ENCODE data around the gene USP31.

Gene USP31

DNA sequence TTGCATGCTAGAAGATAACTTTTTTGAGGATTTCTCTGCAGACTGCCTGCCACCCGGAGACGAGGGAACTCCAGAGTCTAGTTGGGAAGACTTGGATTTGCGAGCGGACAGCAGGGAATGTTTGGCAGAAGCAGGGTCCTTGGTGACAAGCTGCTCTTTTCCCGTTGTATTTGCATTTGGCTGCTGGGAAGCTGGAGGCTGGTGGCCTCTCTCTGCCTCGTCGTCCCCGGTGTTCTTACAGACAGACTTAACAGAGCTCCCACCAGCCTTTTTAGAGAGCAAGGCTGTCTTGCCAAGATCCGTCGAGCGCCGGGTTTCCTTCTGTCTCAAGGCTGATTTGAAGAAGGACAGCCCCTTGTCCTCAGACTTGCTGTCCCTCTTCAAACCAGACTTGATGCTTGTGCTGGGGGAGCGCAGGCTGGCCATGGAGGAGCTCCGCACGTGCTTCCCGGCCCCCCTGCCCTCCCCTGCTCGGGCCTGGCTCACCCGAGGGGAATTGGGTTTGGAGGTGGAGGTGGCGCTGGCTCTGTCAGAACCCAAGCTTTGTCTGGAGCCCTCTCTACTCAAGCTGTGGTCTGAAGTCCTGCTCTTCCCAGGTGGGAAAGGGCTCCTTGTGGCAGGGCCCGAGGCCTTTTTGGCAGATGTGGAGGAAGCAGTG lies 81.0 kb downstream of the USP31 start:
- DNase-seq (ENCODE audit: insufficient read length) (no peak), FAIRE-seq (no peak)
- TF ChIP-seq POLR2A (IDR thresholded peaks at IDR 0.05; ENCODE audit: low read depth, low read length): no peak

DNA sequence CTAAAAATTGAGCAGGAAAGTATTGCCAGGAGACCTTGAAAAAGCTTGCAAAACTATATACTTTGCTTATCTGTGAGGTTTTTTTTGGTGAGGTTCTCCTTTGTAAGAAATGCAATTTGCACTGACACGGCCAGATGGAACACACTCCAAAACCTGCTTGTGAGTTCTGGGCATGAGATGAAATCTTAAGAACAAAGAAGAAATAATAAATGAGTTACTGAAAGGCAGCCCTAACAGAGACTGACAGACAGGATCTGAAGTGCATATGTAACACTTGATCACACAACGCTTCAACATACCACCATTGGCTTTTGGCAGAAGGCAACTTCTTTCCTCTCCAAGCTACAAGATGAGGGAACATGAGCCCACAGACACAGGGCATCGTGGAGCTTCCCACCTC lies 82.6 kb downstream of the USP31 start:
- TF ChIP-seq TAF1 (IDR thresholded peaks at IDR 0.05; ENCODE audit: borderline replicate concordance, low read depth, low read length) (no peak), POLR2AphosphoS5 (IDR thresholded peaks at IDR 0.05; ENCODE audit: low read depth, low read length) (no peak), POLR2A (IDR thresholded peaks at IDR 0.05; ENCODE audit: low read depth, low read length) (no peak)
- FAIRE-seq (no peak), DNase-seq (ENCODE audit: insufficient read length) (no peak)

DNA sequence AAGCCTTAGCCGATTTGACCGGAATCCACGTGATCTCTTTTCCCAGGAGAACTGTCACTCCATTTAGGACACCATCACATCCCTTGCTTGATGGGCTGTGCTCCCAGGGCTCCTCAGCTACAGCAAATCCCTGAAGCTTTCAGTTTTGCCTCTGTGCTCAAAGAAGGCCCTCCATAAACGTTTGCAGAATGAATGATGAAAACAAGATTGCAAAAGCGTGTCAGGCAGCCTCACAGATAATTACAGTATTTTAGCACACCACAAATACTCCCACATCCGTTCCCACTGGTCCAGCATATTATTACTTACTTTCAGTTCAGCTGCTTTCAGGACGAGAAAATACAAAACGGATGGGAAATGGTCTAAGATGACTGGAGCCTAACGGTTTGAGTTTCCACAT lies 84.6 kb downstream of the USP31 start:
- TF ChIP-seq POLR2AphosphoS5 (IDR thresholded peaks at IDR 0.05; ENCODE audit: low read depth, low read length) (no peak), POLR2A (IDR thresholded peaks at IDR 0.05; ENCODE audit: low read depth, low read length) (no peak), TAF1 (IDR thresholded peaks at IDR 0.05; ENCODE audit: borderline replicate concordance, low read depth, low read length) (no peak)
- DNase-seq (ENCODE audit: insufficient read length) (no peak), FAIRE-seq (no peak)

DNA sequence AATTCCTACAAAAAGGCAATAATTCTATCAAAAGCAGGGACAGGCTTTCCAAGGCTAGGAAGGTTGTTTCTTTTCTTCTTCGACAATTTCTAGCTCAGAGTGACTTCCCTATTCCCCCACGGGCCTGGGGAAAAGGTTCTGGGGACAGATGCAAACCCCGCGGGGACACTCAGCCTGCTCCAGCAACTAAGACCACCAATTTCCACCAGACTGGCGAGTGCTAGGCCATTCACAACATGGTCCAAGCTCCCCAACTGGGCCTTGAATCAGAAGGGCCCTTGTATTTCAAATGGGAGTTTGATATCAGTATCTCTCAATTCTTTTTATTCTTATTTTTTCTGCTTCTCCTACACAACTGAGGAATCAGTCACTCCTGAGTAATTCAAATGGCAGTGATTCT lies 86.7 kb downstream of the USP31 start:
- FAIRE-seq (no peak), DNase-seq (ENCODE audit: insufficient read length) (no peak)
- TF ChIP-seq POLR2AphosphoS5 (IDR thresholded peaks at IDR 0.05; ENCODE audit: low read depth, low read length): no peak
- TF ChIP-seq TAF1 (IDR thresholded peaks at IDR 0.05; ENCODE audit: borderline replicate concordance, low read depth, low read length): no peak
- no peak for TF ChIP-seq POLR2A (IDR thresholded peaks at IDR 0.05; ENCODE audit: low read depth, low read length)

DNA sequence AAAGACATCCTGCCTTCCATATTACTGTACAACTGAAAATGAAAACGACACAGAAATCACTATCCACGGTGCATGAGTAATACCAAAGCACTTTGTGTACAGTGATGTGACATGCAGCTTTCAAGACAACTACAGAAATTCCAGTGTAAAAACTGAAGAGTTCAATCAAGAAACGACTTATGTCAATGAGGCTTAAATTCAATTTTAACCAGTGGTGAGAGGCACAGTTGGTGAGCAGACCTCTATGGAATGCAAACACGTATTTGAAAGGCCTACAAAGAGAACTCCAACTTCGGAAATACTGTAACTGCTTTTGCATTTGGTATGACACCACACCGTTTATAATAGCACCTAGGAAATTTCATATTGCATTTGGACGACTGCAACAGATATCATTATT lies 87.6 kb downstream of the USP31 start:
- FAIRE-seq (no peak), DNase-seq (ENCODE audit: insufficient read length) (no peak)
- TF ChIP-seq TAF1 (IDR thresholded peaks at IDR 0.05; ENCODE audit: borderline replicate concordance, low read depth, low read length) (no peak), POLR2A (IDR thresholded peaks at IDR 0.05; ENCODE audit: low read depth, low read length) (no peak), POLR2AphosphoS5 (IDR thresholded peaks at IDR 0.05; ENCODE audit: low read depth, low read length) (no peak)

DNA sequence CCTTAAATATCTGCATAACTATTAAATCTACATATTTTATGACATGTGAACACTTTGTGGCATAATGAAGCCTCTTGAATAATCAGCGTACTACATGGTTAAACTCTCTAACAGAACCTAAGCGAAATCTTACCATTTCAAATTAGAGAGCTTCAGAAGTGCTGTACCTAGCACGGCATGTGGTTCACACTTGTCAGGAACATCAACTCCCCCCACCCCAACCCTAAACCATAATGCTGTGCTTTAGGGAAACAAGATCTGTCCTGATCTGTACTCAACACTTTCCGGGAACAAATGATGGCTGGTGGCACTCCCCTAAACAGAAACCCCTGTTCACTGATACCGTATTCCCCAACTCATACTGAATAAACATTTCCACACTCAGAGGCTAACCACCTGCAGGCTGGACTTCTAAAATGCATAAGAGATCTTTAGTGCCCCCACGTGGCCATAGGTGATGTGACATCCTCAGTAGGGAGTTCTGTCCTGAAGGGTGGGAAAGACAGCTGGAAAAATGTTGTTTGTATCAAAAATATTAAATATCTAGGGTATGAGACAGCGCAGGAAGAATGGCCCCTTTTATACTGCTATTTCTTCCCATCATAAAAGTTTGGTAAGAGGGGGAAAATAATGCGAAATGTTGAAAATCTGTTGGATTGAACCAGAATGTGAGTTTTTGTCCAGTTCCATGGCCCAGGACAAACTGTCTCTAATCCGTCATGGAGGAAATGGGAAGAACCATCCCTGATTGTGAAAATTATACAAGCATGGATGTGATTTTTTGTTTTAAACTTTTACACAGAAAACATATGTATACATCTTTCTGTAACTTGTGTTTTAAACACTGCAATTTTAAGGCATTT lies 88.6 kb downstream of the USP31 start:
- TF ChIP-seq POLR2AphosphoS5 (IDR thresholded peaks at IDR 0.05; ENCODE audit: low read depth, low read length) (no peak), TAF1 (IDR thresholded peaks at IDR 0.05; ENCODE audit: borderline replicate concordance, low read depth, low read length) (no peak), POLR2A (IDR thresholded peaks at IDR 0.05; ENCODE audit: low read depth, low read length) (no peak)
- peak; percentile 92 for FAIRE-seq
- peak; percentile 19 for DNase-seq (ENCODE audit: insufficient read length)

DNA sequence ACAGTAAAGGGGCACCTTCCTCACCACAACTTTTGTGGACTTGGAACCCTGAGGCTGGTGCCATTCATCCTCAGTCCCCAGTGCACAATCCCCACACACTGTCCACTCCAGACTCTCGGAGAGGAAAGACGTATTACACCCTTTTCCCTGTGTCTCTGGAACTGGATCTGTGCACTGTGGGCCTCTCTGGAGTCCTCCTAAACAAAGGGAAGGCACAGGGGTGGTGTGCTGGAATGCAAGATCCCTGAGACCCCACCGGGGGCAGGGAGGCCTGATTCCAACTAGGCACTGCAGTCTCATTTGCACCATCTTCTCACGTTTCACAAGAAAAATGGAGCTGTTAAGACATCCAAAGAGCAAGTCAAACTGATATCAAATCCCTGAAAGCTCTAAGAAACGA lies 89.8 kb downstream of the USP31 start:
- FAIRE-seq (no peak), DNase-seq (ENCODE audit: insufficient read length) (no peak)
- TF ChIP-seq POLR2A (IDR thresholded peaks at IDR 0.05; ENCODE audit: low read depth, low read length): no peak
- no peak for TF ChIP-seq POLR2AphosphoS5 (IDR thresholded peaks at IDR 0.05; ENCODE audit: low read depth, low read length)
- no peak for TF ChIP-seq TAF1 (IDR thresholded peaks at IDR 0.05; ENCODE audit: borderline replicate concordance, low read depth, low read length)

DNA sequence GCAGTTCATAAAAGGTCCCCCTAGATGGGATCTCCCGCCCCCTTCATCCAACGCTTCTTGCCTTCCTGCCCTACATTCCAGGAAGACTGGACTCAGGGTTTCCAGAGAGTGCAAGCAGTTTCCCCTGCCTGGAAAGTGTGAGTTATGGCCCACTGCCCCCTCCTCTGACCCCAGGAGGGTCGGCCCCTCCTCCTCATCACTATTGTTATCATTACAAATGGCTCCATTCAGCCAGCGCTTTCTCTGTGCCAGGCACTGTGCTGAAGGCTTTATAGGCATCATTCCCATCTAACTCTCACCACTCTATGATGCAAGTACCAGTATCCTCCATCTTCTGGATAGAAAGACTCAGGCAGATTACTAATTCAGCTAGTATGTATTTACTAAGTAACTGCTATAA lies 90.7 kb downstream of the USP31 start:
- TF ChIP-seq POLR2A (IDR thresholded peaks at IDR 0.05; ENCODE audit: low read depth, low read length) (no peak), POLR2AphosphoS5 (IDR thresholded peaks at IDR 0.05; ENCODE audit: low read depth, low read length) (no peak), TAF1 (IDR thresholded peaks at IDR 0.05; ENCODE audit: borderline replicate concordance, low read depth, low read length) (no peak)
- DNase-seq (ENCODE audit: insufficient read length) (no peak), FAIRE-seq (no peak)

DNA sequence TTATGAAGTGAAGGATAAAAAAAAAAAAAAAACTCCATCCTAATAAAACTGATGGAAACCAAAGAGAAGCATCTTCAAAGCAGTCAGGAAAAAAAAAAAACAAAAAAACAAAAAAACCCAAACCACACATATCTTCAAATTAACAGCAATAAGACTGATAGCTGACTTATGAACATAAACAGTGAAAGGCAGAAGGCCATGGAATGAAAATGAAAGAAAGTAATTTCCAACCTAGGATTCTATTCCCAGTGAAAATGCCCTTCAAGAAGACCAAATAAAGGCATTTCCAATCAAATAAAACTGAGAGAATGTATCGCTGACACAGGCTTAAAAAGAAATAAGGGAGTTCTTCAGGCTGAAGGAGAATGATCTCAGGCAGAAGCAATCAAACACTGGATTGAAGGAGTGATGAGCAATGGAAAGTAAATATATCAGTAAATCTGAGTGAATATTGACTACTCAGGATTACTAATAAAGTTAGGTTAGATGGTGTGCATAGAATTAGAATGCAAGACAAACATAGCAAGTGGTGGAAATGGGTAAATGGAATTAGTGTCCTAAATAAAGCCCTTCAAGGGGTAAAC lies 92.1 kb downstream of the USP31 start:
- DNase-seq (ENCODE audit: insufficient read length): no peak
- FAIRE-seq: no peak
- TF ChIP-seq POLR2A (IDR thresholded peaks at IDR 0.05; ENCODE audit: low read depth, low read length): no peak
- no peak for TF ChIP-seq TAF1 (IDR thresholded peaks at IDR 0.05; ENCODE audit: borderline replicate concordance, low read depth, low read length)
- no peak for TF ChIP-seq POLR2AphosphoS5 (IDR thresholded peaks at IDR 0.05; ENCODE audit: low read depth, low read length)

DNA sequence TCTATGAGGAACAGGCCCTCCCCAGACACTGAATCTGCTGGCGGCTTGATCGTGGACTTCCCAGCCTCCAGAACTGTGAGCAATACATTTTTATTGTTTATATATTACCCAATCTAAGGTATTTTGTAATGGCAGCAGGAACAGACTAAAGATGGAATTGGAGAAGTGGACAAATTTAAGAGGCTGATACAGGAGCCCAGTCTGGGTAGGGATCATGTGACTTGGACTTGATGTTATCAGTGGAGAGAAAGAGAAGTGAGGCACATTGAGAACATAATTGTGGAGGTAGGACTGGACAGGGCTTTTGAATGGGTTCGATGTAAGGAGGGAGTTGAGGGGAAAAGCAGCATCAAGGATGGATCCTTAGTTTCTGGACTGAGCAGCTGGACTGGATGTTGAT lies 93.8 kb downstream of the USP31 start:
- DNase-seq (ENCODE audit: insufficient read length) (no peak), FAIRE-seq (no peak)
- TF ChIP-seq POLR2A (IDR thresholded peaks at IDR 0.05; ENCODE audit: low read depth, low read length) (no peak), POLR2AphosphoS5 (IDR thresholded peaks at IDR 0.05; ENCODE audit: low read depth, low read length) (no peak), TAF1 (IDR thresholded peaks at IDR 0.05; ENCODE audit: borderline replicate concordance, low read depth, low read length) (no peak)

DNA sequence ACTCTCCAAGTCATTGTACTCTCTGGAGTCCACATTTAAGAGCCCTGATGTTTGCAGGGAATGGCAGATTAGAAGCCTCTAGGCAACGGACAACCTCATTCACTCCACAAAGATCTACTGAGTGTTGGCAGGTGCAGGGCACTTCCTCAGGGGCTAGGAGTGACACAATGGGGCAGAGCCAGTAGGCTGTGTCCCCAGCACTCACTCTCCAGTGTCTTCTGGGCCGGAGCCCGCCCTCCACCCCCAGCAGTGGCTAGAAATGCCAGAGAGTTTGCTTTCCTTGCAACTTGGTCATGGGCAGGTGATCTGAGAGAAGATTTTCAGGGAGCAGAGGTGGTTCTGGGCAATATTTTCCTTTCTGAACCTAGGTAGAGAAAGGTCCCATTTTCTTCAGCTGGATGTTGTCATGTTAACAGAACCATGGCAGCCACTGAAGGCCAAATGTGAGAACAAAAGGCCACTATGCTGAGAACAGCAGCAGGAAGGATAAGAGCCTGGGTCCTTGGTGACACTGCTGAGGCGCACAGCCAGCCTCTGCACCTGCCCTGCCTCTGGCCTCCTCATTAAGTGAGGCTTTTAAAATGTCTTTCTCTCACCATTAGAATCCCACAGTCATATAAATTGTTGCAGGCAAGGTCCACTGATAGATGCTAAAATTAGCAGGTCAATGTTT lies 96.2 kb downstream of the USP31 start:
- DNase-seq (ENCODE audit: insufficient read length): no peak
- no peak for FAIRE-seq
- TF ChIP-seq POLR2AphosphoS5 (IDR thresholded peaks at IDR 0.05; ENCODE audit: low read depth, low read length) (no peak), TAF1 (IDR thresholded peaks at IDR 0.05; ENCODE audit: borderline replicate concordance, low read depth, low read length) (no peak), POLR2A (IDR thresholded peaks at IDR 0.05; ENCODE audit: low read depth, low read length) (no peak)
